Fibroblast of mammary gland (primary cell): ENCODE data around the gene DISP3.

Experiments used
- DNase-seq: peaks from one replicate; pipeline ENCODE4 v3.0.0-alpha.2; 2010; ENCODE audit warnings: low read depth
- H3K4me3 ChIP-seq: 2 replicates; pipeline ENCODE4 v1.5.1; 2011; ENCODE audit warnings: low read depth, mild to moderate bottlenecking, low read length, moderate library complexity; ENCODE audit not compliant: control insufficient read depth
- TF ChIP-seq, protein P1 (sequence below): conservative IDR thresholded peaks from 2 replicates; pipeline ENCODE4 v1.5.1; 2011; ENCODE audit warnings: low read depth, low read length, inconsistent platforms; ENCODE audit not compliant: control insufficient read depth, insufficient read depth

Gene DISP3

DNA sequence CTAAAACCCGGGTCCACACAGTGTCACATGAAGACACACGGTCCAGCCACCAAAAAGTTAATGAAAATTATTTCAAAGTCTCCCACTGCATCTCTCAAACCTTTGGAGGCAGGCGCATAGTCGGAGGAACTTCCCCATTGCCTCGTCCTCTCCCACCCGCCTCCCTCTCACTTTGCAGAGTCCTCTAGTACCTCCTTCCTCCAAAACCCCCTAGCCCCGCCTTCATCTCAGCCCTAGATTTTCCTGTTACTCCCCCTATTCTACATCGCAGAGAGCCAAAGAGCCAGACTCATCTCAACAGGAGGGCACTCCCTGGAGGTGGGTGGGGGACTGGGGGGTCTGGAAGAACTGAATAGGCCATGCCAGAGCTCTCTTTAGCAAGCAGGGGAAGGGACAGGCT, 79.3 kb downstream of the DISP3 start:
- TF ChIP-seq, protein P1, sequence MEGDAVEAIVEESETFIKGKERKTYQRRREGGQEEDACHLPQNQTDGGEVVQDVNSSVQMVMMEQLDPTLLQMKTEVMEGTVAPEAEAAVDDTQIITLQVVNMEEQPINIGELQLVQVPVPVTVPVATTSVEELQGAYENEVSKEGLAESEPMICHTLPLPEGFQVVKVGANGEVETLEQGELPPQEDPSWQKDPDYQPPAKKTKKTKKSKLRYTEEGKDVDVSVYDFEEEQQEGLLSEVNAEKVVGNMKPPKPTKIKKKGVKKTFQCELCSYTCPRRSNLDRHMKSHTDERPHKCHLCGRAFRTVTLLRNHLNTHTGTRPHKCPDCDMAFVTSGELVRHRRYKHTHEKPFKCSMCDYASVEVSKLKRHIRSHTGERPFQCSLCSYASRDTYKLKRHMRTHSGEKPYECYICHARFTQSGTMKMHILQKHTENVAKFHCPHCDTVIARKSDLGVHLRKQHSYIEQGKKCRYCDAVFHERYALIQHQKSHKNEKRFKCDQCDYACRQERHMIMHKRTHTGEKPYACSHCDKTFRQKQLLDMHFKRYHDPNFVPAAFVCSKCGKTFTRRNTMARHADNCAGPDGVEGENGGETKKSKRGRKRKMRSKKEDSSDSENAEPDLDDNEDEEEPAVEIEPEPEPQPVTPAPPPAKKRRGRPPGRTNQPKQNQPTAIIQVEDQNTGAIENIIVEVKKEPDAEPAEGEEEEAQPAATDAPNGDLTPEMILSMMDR, result no peak
- DNase-seq, result no peak
- H3K4me3 ChIP-seq, result no peak overlapping the region

DNA sequence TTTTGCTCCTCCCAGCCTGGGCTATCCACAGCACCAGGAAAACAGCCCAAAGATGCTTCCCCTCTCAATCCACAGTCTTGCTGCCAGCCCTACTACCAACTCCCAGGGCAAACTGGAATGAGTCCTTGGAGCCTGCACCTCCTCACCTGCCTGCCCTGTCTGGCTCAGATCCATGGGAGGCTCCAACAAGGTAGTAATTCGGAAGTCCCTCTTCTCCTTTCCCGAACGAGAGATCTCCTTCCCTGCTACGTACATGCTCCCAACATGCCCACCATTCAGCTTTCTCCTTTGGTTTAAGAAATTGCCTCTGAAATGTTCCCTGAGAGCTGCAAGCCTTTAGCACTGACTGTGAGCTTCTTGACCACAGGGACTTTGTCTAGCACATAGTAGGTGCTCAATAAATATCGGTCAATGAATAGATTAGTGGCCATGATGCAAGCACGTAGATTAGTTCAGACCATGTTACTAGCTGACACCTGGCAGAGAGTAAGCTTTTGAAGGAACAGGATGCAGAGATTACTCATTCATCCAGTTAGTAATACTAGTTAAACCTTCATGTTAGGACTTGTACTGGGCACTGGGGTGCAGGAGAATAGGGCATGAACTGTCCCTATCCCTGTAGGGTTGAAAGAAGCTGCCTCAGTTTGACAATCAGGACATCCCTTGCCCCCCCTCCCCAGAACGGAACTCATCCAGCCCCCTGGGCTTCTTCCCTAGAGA, 80.1 kb downstream of the DISP3 start:
- no peak for DNase-seq
- TF ChIP-seq, protein P1, result no peak
- no peak overlapping the region for H3K4me3 ChIP-seq

DNA sequence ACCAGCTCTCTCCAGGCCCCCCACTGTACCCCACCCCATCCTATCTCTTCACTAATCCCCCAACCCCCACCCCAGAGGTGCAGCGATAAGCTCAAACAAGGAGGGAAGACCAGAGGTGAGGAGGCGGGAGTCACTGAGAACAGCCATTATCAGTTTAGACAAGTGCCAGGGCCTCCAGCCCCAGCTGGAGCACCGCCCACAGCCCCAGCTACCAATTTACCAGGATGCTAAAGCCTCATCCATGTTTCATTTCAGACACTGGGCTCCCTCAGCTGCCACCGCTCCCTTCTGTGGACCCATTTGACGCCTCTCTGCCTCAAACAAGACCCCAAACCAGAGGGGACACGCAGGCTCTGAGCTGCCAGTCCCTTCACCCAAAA, 80.6 kb downstream of the DISP3 start:
- no peak overlapping the region for H3K4me3 ChIP-seq
- TF ChIP-seq, protein P1, result no peak
- DNase-seq, result no peak

DNA sequence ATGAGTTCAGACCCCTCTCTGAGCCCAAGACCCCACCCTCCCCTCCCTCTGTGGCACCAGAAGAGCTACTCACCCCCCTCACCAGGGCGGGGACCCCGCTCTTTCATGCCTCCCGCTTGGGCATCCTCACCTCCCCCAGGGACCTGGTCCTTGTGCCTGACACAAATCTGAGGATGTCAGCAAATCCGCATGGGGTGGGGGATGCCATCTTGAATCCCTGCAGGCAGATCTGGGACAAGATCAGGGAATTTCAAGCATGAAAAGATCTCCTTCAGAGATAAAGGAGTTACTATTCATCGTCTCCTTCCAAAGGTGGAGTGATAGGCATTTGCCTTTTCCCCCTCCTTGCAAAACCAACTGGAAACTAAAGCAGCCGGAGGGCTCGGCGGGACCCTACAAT, 81.1 kb downstream of the DISP3 start:
- no peak overlapping the region for H3K4me3 ChIP-seq
- no peak for DNase-seq
- TF ChIP-seq, protein P1, result no peak

DNA sequence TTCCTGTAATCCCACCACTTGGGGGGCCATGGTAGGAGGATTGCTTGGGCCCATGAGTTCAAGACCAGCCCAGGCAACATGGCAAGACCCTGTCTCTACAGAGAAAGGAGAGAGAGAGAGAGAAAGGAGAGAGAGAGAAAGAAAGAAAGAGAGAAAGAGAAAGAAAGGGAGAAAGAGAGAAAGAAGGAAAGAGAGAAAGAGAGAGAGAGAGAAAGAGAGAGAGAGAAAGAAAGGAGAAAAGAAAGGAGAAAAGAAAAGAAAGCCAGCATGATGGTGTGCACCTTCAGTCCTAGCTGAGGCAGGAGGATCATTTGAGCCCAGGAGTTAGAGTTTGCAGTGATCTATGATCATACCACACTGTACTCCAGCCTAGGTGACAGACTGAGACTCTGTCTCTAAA, 82.8 kb downstream of the DISP3 start:
- TF ChIP-seq, protein P1, result no peak
- no peak for DNase-seq
- no peak overlapping the region for H3K4me3 ChIP-seq

DNA sequence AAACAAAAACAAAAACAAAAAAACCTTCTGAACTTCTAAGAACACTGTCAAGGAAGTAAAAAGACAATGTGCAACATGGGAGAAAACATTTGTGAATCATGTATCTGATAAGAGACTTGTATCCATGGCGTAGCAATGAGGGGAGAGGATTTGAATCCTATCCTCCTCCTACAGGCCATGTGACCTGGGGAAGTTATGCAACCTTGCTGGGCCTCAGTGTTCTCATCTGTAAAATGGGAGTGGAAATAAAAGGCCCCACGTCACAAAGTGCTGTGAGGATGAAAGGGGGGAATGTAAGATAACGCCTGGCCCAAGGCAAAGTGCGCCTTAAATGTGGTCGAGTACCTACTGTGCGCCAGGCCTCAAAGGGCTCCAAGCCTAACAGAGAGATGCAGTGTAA, 83.7 kb downstream of the DISP3 start:
- TF ChIP-seq, protein P1, result no peak

More for the DNA sequence above, 83.7 kb downstream of the DISP3 start:
- H3K4me3 ChIP-seq, result no peak overlapping the region
- DNase-seq, result no peak
